ENCODE data around the gene NTRK2. TPM values are rescaled to one million over a fixed set of nuclear protein-coding genes. Genes with fewer than 3 reads are reported as not detected.

NTRK2 gene
- total and polyA plus RNA-seq, 2 experiments from 2014 or later = 0.03 TPM; not detected in 1

DNA sequence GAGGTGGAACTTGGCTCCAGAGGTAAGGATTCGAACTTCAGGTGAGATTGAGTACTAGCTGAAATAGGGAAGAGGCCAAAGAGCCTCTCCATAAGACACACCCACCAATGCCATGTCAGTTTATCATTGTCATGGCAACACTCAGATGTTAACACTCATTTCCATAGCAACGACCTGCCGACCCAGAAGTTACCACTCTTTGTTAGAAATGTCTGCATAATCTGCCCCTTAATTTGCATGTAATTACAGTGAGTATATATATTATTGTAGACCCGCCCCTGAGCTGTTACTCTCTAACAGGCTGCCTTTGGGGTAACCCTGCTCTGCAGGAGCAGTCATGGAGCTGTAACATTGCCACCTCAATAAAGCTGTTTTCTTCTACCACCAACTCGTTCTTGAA is 10.2 kb upstream of the NTRK2 start:
- no peak for ATAC-seq
- Mint-ChIP-seq H3K9me3 (peaks cover 4% of the 10 kb centered on the region; the same call in 2 of the 3 replicates), H3K27ac (no peak overlapping the region), H3K27me3 (ENCODE audit: insufficient read depth, low read depth, poor library complexity) (peaks cover 4% of the 10 kb centered on the region), H3K4me3 (no peak overlapping the region), H3K36me3 (ENCODE audit: low read depth) (no peaks in the 10 kb centered on the region), H3K4me1 (no peaks in the 10 kb centered on the region)
- H3K9me2 ChIP-seq (ENCODE audit: insufficient read depth) = 0 out of 2 replicates have a peak, but pooled peaks cover 9% of the 10 kb centered on the region
- H3K27ac ChIP-seq (ENCODE audit: low read depth) = no peak overlapping the region
- H3K4me3 ChIP-seq = no peak overlapping the region
- no peaks in the 10 kb centered on the region for H3K79me2 ChIP-seq (replicated peaks; ENCODE audit: insufficient read depth)
- no peak overlapping the region for H2AFZ ChIP-seq
- H4K20me1 ChIP-seq (replicated peaks; ENCODE audit: insufficient read depth) = no peaks in the 10 kb centered on the region; the same call in 1 of the 2 replicates
- TF ChIP-seq ZNF331 (CRISPR knock-in tag; IDR thresholded peaks at IDR 0.05; ENCODE audit: low read depth) (no peak), EZH2 (IDR thresholded peaks at IDR 0.05; ENCODE audit: low read depth, unreplicated experiment) (no peak), NANOG (IDR thresholded peaks at IDR 0.05; ENCODE audit: borderline replicate concordance) (no peak)
- TF ChIP-seq, protein P1, sequence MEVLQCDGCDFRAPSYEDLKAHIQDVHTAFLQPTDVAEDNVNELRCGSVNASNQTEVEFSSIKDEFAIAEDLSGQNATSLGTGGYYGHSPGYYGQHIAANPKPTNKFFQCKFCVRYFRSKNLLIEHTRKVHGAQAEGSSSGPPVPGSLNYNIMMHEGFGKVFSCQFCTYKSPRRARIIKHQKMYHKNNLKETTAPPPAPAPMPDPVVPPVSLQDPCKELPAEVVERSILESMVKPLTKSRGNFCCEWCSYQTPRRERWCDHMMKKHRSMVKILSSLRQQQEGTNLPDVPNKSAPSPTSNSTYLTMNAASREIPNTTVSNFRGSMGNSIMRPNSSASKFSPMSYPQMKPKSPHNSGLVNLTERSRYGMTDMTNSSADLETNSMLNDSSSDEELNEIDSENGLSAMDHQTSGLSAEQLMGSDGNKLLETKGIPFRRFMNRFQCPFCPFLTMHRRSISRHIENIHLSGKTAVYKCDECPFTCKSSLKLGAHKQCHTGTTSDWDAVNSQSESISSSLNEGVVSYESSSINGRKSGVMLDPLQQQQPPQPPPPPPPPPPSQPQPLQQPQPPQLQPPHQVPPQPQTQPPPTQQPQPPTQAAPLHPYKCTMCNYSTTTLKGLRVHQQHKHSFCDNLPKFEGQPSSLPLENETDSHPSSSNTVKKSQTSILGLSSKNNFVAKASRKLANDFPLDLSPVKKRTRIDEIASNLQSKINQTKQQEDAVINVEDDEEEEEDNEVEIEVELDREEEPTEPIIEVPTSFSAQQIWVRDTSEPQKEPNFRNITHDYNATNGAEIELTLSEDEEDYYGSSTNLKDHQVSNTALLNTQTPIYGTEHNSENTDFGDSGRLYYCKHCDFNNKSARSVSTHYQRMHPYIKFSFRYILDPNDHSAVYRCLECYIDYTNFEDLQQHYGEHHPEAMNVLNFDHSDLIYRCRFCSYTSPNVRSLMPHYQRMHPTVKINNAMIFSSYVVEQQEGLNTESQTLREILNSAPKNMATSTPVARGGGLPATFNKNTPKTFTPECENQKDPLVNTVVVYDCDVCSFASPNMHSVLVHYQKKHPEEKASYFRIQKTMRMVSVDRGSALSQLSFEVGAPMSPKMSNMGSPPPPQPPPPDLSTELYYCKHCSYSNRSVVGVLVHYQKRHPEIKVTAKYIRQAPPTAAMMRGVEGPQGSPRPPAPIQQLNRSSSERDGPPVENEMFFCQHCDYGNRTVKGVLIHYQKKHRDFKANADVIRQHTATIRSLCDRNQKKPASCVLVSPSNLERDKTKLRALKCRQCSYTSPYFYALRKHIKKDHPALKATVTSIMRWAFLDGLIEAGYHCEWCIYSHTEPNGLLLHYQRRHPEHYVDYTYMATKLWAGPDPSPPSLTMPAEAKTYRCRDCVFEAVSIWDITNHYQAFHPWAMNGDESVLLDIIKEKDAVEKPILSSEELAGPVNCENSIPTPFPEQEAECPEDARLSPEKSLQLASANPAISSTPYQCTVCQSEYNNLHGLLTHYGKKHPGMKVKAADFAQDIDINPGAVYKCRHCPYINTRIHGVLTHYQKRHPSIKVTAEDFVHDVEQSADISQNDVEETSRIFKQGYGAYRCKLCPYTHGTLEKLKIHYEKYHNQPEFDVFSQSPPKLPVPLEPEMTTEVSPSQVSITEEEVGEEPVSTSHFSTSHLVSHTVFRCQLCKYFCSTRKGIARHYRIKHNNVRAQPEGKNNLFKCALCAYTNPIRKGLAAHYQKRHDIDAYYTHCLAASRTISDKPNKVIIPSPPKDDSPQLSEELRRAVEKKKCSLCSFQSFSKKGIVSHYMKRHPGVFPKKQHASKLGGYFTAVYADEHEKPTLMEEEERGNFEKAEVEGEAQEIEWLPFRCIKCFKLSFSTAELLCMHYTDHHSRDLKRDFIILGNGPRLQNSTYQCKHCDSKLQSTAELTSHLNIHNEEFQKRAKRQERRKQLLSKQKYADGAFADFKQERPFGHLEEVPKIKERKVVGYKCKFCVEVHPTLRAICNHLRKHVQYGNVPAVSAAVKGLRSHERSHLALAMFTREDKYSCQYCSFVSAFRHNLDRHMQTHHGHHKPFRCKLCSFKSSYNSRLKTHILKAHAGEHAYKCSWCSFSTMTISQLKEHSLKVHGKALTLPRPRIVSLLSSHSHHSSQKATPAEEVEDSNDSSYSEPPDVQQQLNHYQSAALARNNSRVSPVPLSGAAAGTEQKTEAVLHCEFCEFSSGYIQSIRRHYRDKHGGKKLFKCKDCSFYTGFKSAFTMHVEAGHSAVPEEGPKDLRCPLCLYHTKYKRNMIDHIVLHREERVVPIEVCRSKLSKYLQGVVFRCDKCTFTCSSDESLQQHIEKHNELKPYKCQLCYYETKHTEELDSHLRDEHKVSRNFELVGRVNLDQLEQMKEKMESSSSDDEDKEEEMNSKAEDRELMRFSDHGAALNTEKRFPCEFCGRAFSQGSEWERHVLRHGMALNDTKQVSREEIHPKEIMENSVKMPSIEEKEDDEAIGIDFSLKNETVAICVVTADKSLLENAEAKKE (CRISPR knock-in tag; IDR thresholded peaks at IDR 0.05) = no peak
- no peaks in the 10 kb centered on the region for H3K36me3 ChIP-seq (ENCODE audit: insufficient read depth)
- no peaks in the 10 kb centered on the region for H3K4me1 ChIP-seq (ENCODE audit: insufficient read depth)
- no peak overlapping the region for H3K4me2 ChIP-seq
- H3K27me3 ChIP-seq (ENCODE audit: insufficient read depth) = no peaks in the 10 kb centered on the region
- DNase-seq (ENCODE audit: low spot score) = peak; percentile 40
- no peaks in the 10 kb centered on the region for H3F3A ChIP-seq (replicated peaks; ENCODE audit: low read depth)

GRCh38 chr9:84659773-84660172 is 9.8 kb upstream of the NTRK2 start:
- Histone ChIP-seq H3K27ac (ENCODE audit: low read depth) (no peak overlapping the region), H3K79me2 (replicated peaks; ENCODE audit: insufficient read depth) (no peaks in the 10 kb centered on the region), H4K20me1 (replicated peaks; ENCODE audit: insufficient read depth) (no peaks in the 10 kb centered on the region; the same call in 1 of the 2 replicates), H3K4me3 (no peak overlapping the region), H3K36me3 (ENCODE audit: insufficient read depth) (no peaks in the 10 kb centered on the region), H3K4me1 (ENCODE audit: insufficient read depth) (no peaks in the 10 kb centered on the region), H3F3A (replicated peaks; ENCODE audit: low read depth) (no peaks in the 10 kb centered on the region), H2AFZ (no peak overlapping the region), H3K9me2 (ENCODE audit: insufficient read depth) (0 out of 2 replicates have a peak, but pooled peaks cover 9% of the 10 kb centered on the region), H3K27me3 (ENCODE audit: insufficient read depth) (no peaks in the 10 kb centered on the region), H3K4me2 (no peak overlapping the region)
- ATAC-seq (no peak), DNase-seq (ENCODE audit: low spot score) (no peak)
- Mint-ChIP-seq H3K36me3 (ENCODE audit: low read depth) (no peaks in the 10 kb centered on the region), H3K27ac (no peak overlapping the region), H3K4me3 (no peak overlapping the region), H3K27me3 (ENCODE audit: insufficient read depth, low read depth, poor library complexity) (peaks cover 4% of the 10 kb centered on the region), H3K4me1 (no peaks in the 10 kb centered on the region), H3K9me3 (peaks cover 4% of the 10 kb centered on the region; the same call in 2 of the 3 replicates)
- TF ChIP-seq JUNB (IDR thresholded peaks at IDR 0.05; ENCODE audit: unreplicated experiment) = no peak
- no peak for TF ChIP-seq EZH2phosphoT487 (IDR thresholded peaks at IDR 0.05; ENCODE audit: unreplicated experiment)
- no peak for TF ChIP-seq STAT1 (IDR thresholded peaks at IDR 0.05; ENCODE audit: unreplicated experiment)

Data from GM23338 (cell line).